ENCODE data around the gene N4BP2L2.

The N4BP2L2 gene

DNA sequence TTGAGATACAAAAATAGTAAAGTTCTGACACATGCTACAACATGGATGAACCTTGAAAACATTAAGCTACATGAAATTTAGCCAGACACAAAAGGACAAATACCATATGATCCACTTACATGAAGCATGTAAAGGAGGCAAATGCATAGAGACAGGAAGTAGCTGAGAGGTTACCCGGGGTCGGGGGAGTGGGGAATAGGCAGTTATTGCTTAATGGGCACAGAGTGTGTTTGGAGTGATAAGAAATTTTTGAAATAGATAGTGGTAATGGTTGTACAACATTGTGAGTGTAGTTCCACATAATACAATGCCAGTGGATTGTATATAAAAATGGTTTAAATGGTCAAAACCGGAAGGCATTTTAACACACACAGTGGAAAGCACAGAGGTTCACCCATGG, 115.0 kb downstream of the N4BP2L2 start:
- no peak for DNase-seq

DNA sequence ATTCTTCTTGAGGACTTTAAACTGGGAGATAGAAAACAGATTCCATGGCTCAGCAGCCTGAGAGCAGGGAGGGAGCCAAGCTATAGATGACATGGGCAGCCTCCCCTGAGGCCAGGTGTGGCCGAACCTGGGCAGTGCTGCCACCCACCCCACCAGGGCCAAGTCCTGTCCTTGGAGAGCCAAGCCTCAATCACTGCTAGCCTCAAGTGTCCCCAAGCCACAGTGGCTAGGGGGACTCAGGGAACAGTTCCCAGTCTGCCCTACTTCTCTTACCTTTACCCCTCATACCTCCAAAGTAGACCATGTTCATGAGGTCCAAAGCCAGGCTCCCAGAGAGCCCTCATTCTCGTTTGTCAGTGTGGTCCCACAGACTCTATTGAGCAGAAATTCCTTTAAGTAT, 118.7 kb downstream of the N4BP2L2 start:
- DNase-seq: no peak

GRCh38 chr13:32417995-32418394, 120.6 kb downstream of the N4BP2L2 start:
- DNase-seq: no peak

- no peak for DNase-seq
Observed at GRCh38 chr13:32415019-32415418, 123.6 kb downstream of the N4BP2L2 start.

DNA sequence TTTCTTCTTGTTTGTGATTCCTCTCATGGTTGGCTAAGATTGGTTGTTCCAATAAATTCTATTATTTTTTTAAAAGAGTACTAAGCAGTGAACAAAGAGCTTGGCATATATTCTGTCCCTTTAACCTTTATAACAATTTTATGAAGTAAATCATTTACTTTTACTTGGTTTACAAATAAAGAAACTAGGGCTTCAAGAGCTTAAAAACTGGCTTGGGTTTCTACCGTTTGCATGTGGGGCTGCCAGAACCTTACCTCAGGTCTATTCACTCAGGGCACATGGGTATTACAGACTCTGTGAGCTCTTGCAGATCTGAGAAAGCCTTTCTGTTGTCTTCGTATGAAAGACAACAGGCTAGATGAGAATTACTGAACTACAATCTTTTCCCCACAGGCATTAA, 124.0 kb downstream of the N4BP2L2 start:
- DNase-seq: no peak

GRCh38 chr13:32413284-32413683, 125.3 kb downstream of the N4BP2L2 start:
- no peak for DNase-seq

GRCh38 chr13:32409561-32410421, 128.8 kb downstream of the N4BP2L2 start:
- DNase-seq: no peak

DNA sequence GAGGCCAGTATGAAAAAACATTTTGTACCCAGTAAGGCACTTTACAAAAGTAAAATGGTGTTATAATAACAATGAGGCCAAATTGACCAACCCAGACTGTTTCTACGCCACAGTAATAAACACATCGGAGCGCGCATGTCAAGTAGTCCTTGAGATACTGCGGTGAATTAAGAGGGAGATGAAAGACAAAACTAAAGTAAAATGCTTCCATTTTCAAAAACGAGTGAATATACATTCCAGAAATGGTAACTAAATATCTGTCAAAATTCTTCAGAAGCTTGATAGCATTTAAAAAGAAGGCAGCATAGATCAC, 129.6 kb downstream of the N4BP2L2 start:
- DNase-seq: no peak

DNA sequence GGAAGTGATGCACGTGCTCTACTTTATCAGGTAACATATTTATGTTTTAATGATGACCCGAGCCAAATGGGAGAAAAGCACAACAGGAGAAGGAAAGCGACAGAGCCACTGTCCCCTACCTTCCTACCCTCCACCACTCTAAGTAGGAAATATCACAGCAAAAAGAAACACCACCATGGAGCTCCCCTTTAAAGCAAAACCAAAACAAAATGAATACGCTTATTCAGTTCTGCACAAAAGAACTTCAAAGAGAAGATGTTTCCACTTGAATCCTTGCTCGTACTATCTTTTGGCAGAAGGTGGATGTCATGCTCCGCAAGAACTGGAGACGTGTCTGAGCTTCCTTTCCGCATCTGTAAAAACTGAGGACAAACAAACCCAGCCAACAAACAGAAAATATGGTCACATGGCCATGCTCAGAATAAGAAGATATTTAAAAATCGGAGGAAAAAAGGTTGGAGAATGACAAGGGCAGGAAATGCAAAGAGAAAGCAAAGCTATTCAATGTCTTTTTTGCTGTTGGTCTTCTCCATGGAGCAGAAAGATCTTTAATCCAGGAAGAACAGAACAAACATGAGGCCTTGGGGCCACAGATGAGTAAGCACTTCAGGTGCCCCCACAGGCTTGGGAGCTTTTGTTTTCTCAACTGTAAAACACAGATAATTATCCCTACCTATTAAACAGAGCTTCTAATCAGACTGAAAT, 130.1 kb downstream of the N4BP2L2 start:
- DNase-seq: no peak

DNA sequence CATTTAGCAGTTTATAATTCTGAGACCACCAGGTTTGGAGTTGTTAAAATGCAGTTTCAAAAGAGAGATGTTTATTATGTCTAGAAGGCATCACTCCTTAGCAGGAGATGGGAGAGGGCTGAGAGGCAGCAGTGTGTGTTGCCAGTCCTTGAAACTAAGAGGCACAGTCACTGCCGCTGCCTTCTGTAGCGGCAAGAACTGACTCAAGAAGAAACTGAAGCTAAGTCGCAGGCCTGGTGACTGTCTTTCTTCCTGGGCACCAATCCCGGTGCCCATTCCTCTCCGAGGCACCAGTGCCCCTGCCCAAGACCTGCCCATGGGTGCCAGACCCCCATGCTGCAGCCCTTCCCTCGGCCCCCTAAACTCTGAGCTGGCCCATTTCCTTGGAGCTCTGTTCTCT, 130.7 kb downstream of the N4BP2L2 start:
- no peak for DNase-seq

DNA sequence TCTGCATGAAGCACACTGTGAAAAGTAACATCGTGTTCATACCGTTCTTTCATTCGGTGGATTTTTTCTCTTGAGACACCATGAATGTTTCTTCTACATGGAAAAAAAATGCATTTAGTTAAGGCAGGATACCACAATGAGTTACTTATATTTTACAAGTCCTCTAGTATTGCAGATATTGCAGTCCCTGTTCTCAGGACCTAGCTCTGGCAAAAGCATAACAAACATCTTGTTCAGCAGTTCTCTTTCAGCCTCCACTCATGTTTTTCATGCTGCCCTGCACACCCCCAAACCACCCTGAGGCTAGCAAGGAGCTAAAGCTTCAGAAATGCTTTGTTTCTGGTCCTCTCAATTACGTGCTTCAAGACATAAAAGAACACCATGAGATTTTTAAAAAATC, 135.5 kb downstream of the N4BP2L2 start:
- DNase-seq: no peak

DNA sequence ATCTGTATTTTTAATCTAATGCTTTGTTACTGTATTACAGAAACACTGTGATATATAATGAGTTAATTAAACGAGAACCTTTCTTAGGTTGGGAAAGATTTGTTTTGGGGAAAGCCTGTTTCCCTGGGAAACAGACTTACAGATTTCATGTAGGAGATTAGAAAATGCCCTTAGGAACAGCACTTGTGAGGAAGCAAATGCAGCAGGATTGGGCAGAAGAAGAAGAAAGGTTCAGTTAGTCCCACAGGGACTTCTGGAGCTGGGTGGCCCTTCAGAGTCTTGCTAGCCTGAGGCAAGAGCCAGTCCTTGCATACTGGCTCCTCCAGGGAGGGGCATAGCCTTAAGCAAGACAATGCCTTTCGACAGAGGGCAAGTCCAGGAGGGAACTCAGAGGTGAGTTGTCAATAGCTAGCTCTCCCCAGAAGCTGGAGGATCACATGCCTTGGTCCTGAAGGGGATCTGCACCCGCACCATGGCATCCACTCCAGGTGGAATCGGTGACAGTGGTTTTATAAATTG, 147.4 kb downstream of the N4BP2L2 start:
- no peak for DNase-seq

DNA sequence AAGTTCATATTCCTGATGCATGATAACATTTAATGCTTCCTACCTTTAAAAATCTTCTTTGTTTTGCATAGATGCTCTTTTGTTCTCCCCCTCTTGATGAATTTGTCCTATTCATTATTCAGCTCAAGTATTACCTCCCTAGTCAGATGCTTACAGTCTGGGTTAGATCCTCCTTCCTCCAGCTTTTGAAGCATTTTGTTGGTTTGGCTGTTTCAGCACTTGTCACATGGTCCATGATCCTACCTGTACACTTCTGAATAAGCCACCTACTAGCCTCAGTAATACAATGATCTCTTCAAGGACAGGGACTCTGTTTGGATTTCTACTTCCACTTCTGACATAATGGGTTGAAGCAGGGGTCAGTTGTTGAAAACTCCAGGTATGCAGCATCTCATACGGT, 148.1 kb downstream of the N4BP2L2 start:
- no peak for DNase-seq

DNA sequence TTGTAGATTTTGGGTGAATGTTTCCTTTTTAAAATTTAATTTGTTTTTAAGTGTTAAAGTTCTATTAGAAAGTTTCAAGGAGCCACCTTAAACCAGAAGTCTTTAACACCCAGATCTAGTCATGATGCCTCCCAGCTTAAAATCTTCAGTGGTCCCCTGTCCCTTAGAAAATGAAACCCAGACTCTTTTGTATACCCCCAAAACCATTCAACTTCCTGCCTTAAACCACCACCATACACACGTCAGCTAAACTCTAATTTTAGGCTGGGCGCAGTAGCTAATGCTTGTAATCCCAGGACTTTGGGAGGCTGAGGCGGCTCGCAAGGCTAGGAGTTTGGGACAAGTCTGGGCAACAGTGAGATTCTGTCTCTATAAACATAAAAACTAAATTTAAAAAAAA, 148.5 kb downstream of the N4BP2L2 start:
- DNase-seq: no peak

DNA sequence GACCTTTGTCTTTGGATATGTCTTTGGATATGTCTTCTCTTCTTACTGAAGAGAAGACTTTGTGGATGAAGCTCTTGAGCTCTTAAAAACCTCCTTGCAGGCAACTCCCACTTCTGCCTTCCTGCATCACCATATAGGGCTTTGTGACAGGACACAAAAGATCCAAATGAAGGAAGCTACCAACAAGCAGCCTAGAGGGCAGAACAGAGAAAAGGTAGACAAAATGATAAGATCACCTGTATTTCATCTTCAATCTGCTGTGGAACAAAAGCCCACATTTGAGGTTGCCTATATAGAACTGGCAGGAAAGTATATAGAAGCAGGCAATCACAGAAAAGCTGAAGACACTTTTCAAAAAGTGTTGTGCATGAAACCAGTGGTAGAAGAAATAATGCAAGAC, 153.2 kb downstream of the N4BP2L2 start:
- no peak for DNase-seq

GRCh38 chr13:32384702-32385101, 153.9 kb downstream of the N4BP2L2 start:
- no peak for DNase-seq

DNA sequence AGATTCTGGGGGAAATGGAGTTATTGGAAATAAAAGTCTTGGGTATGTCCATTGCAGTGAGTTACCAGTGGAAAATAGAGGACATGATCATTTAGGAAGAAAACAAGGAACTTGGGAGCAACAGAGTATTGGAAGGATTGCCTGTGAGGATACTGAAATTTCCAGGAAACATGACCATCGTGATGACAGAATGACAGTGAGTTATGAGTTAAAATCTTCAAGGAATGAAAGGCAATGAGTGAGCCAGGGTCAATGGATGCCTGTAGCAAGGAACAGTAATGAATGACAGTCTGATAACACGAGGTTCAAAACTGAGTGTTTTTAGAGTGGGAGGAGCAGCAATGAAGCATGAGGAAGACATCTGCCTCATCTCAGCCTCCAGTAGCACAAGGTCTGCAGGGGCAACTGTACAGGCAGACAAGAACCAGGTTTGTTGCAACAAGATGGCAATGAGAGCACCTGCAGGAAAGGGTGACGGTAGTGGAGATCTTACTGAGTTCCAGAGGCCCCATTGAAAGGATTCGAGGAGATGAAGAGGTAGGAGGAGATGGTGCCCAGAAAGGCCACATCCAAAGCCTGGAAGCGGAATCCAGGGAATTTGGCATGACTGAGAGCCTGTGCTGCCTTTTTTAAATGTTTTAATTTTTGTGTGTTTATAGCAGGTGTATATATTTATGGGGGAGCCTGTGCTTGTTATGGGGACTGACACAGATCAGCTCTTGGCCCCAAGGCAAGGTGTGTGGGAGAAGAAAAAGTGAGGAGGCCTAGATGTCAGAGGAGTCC, 154.6 kb downstream of the N4BP2L2 start:
- DNase-seq: no peak
